GM12892 (cell line): ENCODE measurements around the gene ACY1.

Source experiments
- POLR2A ChIP-seq: IDR thresholded peaks from 2 replicates; pipeline ENCODE4 v1.6.1; 2011; ENCODE audit warnings: low read depth, low read length, control low read depth
- POLR2AphosphoS5 ChIP-seq: IDR thresholded peaks from 2 replicates; pipeline ENCODE4 v1.6.1; 2011; ENCODE audit warnings: low read depth, low read length, control low read depth

GRCh38 chr3:51985063-51985462 lies 1.7 kb downstream of the ACY1 start:
- TF ChIP-seq POLR2A, result no peak
- no peak for TF ChIP-seq POLR2AphosphoS5
